HEK293T (cell line): ENCODE results near the gene CPSF4L.

Source experiments
- BHLHE40 ChIP-seq: fragments of 450-650 bp; IDR thresholded peaks from 2 replicates; pipeline ENCODE4 v1.6.1; 2016; ENCODE audit warnings: mild to moderate bottlenecking, moderate library complexity, borderline replicate concordance
- ELF4 ChIP-seq: fragments of 450-650 bp; IDR thresholded peaks from 2 replicates; pipeline ENCODE4 v1.6.1; 2017; ENCODE audit warnings: antibody characterized with exemption
- FOXA1 ChIP-seq: fragments of 450-650 bp; IDR thresholded peaks from 2 replicates; pipeline ENCODE4 v1.6.1; 2016; ENCODE audit warnings: mild to moderate bottlenecking
- HDGF ChIP-seq: fragments of 450-650 bp; IDR thresholded peaks from 2 replicates; pipeline ENCODE4 v1.6.1; 2017; ENCODE audit warnings: antibody characterized with exemption, borderline replicate concordance
- LEF1 ChIP-seq: fragments of 450-650 bp; IDR thresholded peaks from 2 replicates; pipeline ENCODE4 v1.6.1; 2017; ENCODE audit warnings: mild to moderate bottlenecking, borderline replicate concordance
- SP1 ChIP-seq: fragments of 450-650 bp; IDR thresholded peaks from 2 replicates; pipeline ENCODE4 v1.6.1; 2017

- no peak for TF ChIP-seq BHLHE40
- TF ChIP-seq FOXA1: no peak
- no peak for TF ChIP-seq HDGF
- no peak for TF ChIP-seq ELF4
- no peak for TF ChIP-seq SP1
- no peak for TF ChIP-seq LEF1
These were observed 44.5 kb upstream of the CPSF4L start for GRCh38 chr17:73305845-73306836.
